Type B pancreatic cell (in vitro differentiated cells): ENCODE measurements around the gene TRIM49B. TPM values are rescaled to one million over a fixed set of nuclear protein-coding genes. Genes with fewer than 3 reads are reported as not detected.
"Not testable (repeated sequence)": the region's sequence is repeated elsewhere in the genome, so short reads cannot be mapped to it uniquely, and the experiment has no call there.

ENCODE experiments used
- DNase-seq: peaks from one replicate; pipeline ENCODE4 v3.0.0; 2021; ENCODE audit warnings: mixed read lengths; ENCODE audit not compliant: unreplicated experiment; ENCODE audit errors: extremely low spot score
- H3K27ac Mint-ChIP-seq: 2 replicates; pipeline ENCODE4 v1.8.0; 2021; ENCODE audit warnings: mild to moderate bottlenecking, mixed read lengths
- H3K27me3 Mint-ChIP-seq: 2 replicates; pipeline ENCODE4 v1.8.0; 2021; ENCODE audit warnings: mixed read lengths
- H3K36me3 Mint-ChIP-seq: 2 replicates; pipeline ENCODE4 v1.8.0; 2021; ENCODE audit warnings: mixed read lengths
- H3K4me1 Mint-ChIP-seq: one replicate; pipeline ENCODE4 v1.8.0; 2021; ENCODE audit warnings: mixed read lengths; ENCODE audit not compliant: unreplicated experiment
- H3K4me3 Mint-ChIP-seq: 2 replicates; pipeline ENCODE4 v1.8.0; 2021; ENCODE audit warnings: mild to moderate bottlenecking, mixed read lengths
- H3K9me3 Mint-ChIP-seq: 2 replicates; pipeline ENCODE4 v1.8.0; 2021; ENCODE audit warnings: mixed read lengths
- long read RNA-seq: library from polyadenylated mRNA; unstranded; transcript quantifications from one replicate; pipeline ENCODE4 v2.0.0, GENCODE V29; 2020
- total RNA-seq: library from RNA; stranded (reverse); gene quantifications from 2 replicates; pipeline ENCODE4 v1.2.1, GENCODE V29; 2021; ENCODE audit warnings: low replicate concordance

Gene TRIM49B, protein sequence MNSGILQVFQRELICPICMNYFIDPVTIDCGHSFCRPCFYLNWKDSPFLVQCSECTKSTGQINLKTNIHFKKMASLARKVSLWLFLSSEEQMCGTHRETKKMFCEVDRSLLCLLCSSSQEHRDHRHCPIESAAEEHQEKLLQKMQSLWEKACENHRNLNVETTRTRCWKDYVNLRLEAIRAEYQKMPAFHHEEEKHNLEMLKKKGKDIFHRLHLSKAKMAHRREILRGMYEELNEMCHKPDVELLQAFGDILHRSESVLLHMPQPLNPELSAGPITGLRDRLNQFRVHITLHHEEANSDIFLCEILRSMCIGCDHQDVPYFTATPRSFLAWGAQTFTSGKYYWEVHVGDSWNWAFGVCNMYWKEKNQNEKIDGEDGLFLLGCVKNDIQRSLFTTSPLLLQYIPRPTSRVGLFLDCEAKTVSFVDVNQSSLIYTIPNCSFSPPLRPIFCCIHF
- not detected in 2 replicates for total RNA-seq
- long read RNA-seq = 0 reads

DNA sequence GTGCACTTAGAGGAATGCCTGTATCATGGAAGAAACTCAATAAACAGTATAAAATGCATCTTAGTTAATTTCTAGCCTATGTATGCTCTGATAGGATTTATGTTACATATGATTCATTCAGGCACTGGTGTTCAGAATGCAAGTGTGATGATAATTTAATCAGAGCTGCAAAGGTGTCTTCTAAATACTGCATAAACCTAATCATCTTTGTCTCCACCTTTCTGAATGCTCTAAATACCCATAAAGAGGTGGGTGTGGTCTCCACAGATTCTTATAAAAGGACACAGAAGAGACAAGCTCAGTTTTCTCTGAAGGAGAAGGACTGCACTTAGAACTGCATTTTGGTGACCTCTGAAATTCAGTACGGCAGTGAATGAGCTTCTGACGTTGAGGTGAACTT is at the start of gene TRIM49B:
TSS of gene TRIM49B (plus strand) at position 301 of the 400 bp plus-strand sequence. CDS start 2,777 bp downstream, outside the sequence.
- DNase-seq, H3K9me3 Mint-ChIP-seq, H3K27me3 Mint-ChIP-seq, H3K4me3 Mint-ChIP-seq, H3K27ac Mint-ChIP-seq, H3K4me1 Mint-ChIP-seq, H3K36me3 Mint-ChIP-seq: not testable (repeated sequence)

DNA sequence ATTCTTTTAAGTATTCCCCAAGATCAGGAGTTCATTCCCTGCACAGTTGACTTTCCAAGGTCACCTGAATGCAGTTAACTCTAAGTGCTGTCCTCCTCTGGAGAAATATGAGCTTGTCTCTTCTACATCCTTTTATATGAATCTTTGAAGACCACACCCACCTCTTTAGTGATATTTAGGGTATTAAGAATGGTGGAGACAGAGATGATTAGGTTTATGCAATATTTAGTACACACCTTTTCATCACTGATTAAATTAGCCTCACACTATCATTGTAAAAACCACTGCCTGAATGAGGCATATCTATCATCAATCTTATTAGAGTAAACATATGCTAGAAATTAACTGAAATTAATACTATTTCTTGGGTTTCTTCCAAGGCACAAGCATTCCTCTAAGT is 44.8 kb upstream of the TRIM49B start, which contains the start of gene TRIM51G:
TSS of gene TRIM51G (minus strand) at position 101 of the 400 bp plus-strand sequence. CDS start 2,190 bp downstream, outside the sequence.
- H3K4me1 Mint-ChIP-seq, H3K27me3 Mint-ChIP-seq, H3K4me3 Mint-ChIP-seq, DNase-seq, H3K36me3 Mint-ChIP-seq, H3K27ac Mint-ChIP-seq, H3K9me3 Mint-ChIP-seq: not testable (repeated sequence)

DNA sequence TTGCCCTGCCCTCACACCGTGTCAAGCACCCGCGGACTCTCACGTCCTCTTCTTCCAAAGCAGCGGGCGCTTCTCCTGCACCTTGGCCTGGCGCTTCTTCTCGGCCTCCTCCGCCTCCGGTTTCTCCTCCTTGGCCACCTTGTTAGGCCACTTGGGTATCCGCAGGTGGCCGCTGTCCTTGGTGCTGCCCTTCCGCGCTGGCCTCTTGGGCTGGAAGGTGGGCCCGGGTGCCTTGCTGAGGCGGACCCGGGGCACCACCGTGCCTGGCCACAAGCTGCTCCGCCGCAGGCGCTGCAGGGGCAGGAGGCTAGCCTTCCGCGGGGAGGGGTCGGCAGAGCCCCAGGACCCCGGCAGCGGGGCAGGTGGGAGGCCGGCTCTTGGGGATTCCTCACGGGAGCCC is 19.6 kb downstream of the TRIM49B start:
- not testable (repeated sequence) for H3K27ac Mint-ChIP-seq, H3K4me1 Mint-ChIP-seq, H3K36me3 Mint-ChIP-seq, H3K4me3 Mint-ChIP-seq, H3K27me3 Mint-ChIP-seq, DNase-seq, H3K9me3 Mint-ChIP-seq

DNA sequence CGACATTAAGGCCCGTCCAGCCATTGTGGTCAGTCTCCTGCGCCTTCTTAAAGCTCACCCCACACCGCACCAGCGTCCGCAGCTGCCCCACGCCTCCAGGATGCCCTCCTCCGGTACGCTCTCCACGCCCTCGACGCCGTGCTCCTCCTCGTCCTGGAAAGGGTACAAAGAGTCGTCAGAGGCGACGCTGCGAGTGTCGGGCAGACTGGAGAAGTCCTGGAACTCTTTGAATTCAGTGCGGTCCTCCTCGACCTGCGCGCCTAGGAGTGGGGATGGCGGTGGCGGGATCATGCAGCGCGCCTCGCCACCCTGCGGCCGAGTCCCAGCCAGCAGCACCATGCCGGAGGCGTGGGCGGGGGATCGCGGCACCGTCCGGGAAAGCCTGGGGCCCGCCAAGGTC is 21.2 kb downstream of the TRIM49B start:
- not testable (repeated sequence) for H3K36me3 Mint-ChIP-seq, H3K9me3 Mint-ChIP-seq, H3K4me3 Mint-ChIP-seq, H3K27me3 Mint-ChIP-seq, DNase-seq, H3K27ac Mint-ChIP-seq, H3K4me1 Mint-ChIP-seq

DNA sequence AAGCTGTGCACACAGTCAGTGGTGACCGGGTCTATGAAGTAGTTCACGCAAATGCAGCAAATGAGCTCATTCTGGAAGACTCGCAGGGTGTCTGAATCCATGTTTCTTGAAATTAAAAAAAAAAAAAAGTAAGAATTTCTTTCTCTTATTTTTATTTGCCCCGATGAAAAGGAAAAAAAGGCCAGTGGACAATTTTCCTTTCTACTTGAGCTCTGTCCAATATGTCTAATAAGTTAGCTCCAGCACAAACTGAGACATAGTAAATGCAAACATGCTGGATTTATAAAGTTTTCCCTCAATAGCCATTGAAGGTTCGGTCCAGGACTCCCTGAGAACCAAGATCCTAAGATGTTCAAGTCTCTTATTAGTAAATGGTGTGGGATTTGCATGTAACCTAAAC is 30.4 kb downstream of the TRIM49B start, which contains the start of gene TRIM64C:
TSS of gene TRIM64C (minus strand) at position 101 of the 400 bp plus-strand sequence. CDS start at position 101, 0 bp downstream.
- H3K36me3 Mint-ChIP-seq, H3K27me3 Mint-ChIP-seq, H3K4me1 Mint-ChIP-seq, H3K4me3 Mint-ChIP-seq, DNase-seq, H3K9me3 Mint-ChIP-seq, H3K27ac Mint-ChIP-seq: not testable (repeated sequence)

DNA sequence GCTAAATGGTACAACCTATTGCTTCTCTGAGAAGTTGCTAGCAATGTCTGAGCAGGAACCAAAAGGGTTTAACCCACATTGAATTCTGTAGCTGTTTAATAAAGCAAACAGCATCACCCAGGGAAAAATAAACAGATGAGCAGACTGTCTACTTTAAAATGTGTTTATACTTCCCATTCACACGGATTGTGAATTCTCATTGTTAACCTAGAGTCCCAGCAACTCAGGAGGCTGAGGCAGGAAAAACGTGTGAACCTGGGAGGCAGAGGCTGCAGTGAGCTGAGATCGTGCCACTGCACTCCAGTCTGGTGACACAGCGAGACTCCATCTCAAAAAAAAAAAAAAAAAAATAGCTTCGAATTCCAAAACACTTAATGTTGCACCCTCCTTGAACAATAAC is 41.3 kb downstream of the TRIM49B start:
- not testable (repeated sequence) for H3K36me3 Mint-ChIP-seq, H3K4me1 Mint-ChIP-seq, H3K27me3 Mint-ChIP-seq, H3K4me3 Mint-ChIP-seq, DNase-seq, H3K27ac Mint-ChIP-seq, H3K9me3 Mint-ChIP-seq

Other genes starting within 250 kb of the TRIM49B start
- not detected in 2 replicates for gene TRIM51G, start 44.9 kb upstream of the TRIM49B start, total RNA-seq
- not detected in 2 replicates for gene TRIM64C, start 30.3 kb downstream of the TRIM49B start, total RNA-seq
- 2.9 TPM in 1 of 2 replicates, not detected in the other for gene FOLH1, start 179.8 kb downstream of the TRIM49B start, total RNA-seq